Liver (tissue), 3 donors: ENCODE measurements around the gene RAC2.

Source experiments
- CTCF ChIP-seq: fragments of 150-350 bp; IDR thresholded peaks from 2 replicates; pipeline ENCODE4 v1.5.1; 2017; ENCODE audit warnings: improper control_type of control experiment, low read depth, low read length; ENCODE audit not compliant: missing input control
- JUND ChIP-seq, 2 donors: IDR thresholded peaks; 2 replicates each; pipeline ENCODE4 v1.6.1; 2016; ENCODE audit warnings: antibody characterized with exemption in 2 of 2
- MAX ChIP-seq: IDR thresholded peaks from 2 replicates; pipeline ENCODE4 v1.6.1; 2016; ENCODE audit warnings: antibody characterized with exemption
- RAD21 ChIP-seq, 2 donors: IDR thresholded peaks; 2 replicates each; pipeline ENCODE4 v1.6.1; 2016; ENCODE audit warnings: antibody characterized with exemption in 2 of 2, mild to moderate bottlenecking in 2 of 2
- YY1 ChIP-seq: IDR thresholded peaks from 2 replicates; pipeline ENCODE4 v1.6.1; 2016; ENCODE audit warnings: antibody characterized with exemption, mild to moderate bottlenecking
- donor health status: healthy.
- donor health status: healthy.

GRCh38 chr22:37176464-37177061, 67.5 kb downstream of the RAC2 start:
- TF ChIP-seq RAD21 (IDR thresholded peaks at IDR 0.05) (peak in 1 of 2 donors; percentile 18), YY1 (no peak), CTCF (no peak), MAX (no peak), JUND (IDR thresholded peaks at IDR 0.05) (no peak)
